Bronchial epithelial cell (primary cell): Measurements from ENCODE around the gene AGBL1. TPM values are rescaled to one million over a fixed set of nuclear protein-coding genes. Genes with fewer than 3 reads are reported as not detected.

Experiments used
- DNase-seq: peaks from one replicate; pipeline ENCODE4 v3.0.0-alpha.2; 2010; ENCODE audit warnings: low read depth
- FAIRE-seq: peaks from 2 replicates; lab custom pipeline; 2011; peaks lifted over from hg19 to GRCh38; lab: Jason Lieb, UNC
- H3K27me3 ChIP-seq: 2 replicates; pipeline ENCODE4 v1.5.1; 2011; ENCODE audit warnings: low read length; ENCODE audit not compliant: control insufficient read depth, insufficient read depth
- H3K36me3 ChIP-seq: 2 replicates; pipeline ENCODE4 v1.5.1; 2011; ENCODE audit warnings: low read length; ENCODE audit not compliant: control insufficient read depth, insufficient read depth
- H3K4me3 ChIP-seq: 2 replicates; pipeline ENCODE4 v1.5.1; 2011; ENCODE audit warnings: mild to moderate bottlenecking, low read depth, low read length, control low read depth
- total RNA-seq: library from RNA; depleted of rRNA; stranded (reverse); fragments of >200 nt; gene quantifications from 2 replicates; pipeline ENCODE4 v1.2.1, GENCODE V29; 2014
- TF ChIP-seq, protein P1 (sequence below): IDR thresholded peaks from 2 replicates; pipeline ENCODE4 v1.5.1; 2011; ENCODE audit warnings: mild to moderate bottlenecking, moderate library complexity, low read length, control low read depth, inconsistent platforms; ENCODE audit not compliant: insufficient read depth, severe bottlenecking

The AGBL1 gene
- total RNA-seq, 1 donor from 2014 or later: not detected

DNA sequence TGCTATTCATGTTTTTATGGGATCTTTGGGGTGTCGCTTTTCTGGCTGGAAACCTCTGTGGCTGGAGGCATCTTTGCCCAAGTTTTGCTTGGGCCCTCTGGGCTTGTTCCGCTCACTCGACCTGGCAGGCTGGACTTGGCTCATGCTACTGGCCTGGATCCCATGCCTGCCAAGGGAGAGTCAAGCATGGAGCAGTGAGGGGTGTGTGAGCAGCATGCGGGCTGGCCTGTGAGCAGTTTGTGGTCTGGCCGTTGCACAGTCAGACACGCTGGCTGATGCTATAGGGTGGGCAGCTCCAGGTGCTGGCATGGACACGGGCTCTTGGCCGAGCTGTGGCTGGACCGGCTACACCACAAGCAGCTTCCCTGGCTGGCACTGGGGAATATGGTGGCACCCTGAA lies 491.1 kb downstream of the AGBL1 start:
- Histone ChIP-seq H3K4me3 (no peak overlapping the region), H3K27me3 (no peaks in the 10 kb centered on the region), H3K36me3 (no peaks in the 10 kb centered on the region)
- DNase-seq: no peak
- no peak for FAIRE-seq
- TF ChIP-seq, protein P1, sequence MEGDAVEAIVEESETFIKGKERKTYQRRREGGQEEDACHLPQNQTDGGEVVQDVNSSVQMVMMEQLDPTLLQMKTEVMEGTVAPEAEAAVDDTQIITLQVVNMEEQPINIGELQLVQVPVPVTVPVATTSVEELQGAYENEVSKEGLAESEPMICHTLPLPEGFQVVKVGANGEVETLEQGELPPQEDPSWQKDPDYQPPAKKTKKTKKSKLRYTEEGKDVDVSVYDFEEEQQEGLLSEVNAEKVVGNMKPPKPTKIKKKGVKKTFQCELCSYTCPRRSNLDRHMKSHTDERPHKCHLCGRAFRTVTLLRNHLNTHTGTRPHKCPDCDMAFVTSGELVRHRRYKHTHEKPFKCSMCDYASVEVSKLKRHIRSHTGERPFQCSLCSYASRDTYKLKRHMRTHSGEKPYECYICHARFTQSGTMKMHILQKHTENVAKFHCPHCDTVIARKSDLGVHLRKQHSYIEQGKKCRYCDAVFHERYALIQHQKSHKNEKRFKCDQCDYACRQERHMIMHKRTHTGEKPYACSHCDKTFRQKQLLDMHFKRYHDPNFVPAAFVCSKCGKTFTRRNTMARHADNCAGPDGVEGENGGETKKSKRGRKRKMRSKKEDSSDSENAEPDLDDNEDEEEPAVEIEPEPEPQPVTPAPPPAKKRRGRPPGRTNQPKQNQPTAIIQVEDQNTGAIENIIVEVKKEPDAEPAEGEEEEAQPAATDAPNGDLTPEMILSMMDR: no peak

DNA sequence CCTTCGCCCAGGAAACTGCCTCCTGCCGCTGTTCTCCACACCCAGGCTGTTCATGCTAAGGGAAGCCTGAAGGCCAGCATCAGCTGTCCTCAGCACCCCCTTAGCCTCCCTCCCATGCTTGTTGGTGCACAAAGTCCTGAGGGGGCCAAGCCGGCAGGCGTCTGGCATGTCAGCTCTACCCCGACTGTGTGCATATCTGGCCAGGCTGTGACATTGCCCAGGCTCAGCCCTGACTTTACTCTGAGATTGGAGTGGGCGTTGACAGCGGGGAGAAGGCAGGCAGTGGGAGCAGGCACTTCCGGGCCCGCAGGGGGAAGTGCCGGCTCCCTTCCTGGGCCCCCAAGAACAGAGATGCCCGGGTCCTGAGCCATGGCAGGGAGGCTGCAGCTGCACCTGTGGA lies 492.2 kb downstream of the AGBL1 start:
- Histone ChIP-seq H3K27me3 (no peaks in the 10 kb centered on the region), H3K36me3 (no peaks in the 10 kb centered on the region), H3K4me3 (no peak overlapping the region)
- FAIRE-seq (no peak), DNase-seq (no peak)
- TF ChIP-seq, protein P1: no peak

DNA sequence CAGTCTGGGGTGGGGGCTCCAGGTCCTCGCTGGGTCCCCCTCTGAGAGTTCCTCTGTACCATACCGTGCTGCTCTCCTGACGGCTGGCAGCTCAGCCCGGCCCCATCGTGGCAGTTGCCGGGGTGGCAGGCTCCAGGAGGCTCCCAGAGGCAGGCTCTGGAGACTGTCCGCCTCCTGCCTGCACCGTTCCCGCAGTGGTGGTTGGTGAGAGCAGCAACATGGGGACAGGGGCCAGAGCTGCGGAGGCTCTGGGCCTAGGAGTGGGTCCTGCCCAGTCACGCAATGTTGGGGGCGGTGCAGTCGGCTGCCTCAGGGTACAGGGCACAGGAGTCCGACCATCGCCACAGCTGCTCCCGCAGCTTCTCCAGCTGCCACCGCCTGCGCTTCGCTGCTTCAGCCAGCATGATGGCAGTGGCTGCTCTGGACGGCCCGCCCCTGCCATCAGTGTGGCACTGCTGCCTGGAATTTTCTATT lies 492.7 kb downstream of the AGBL1 start:
- no peaks in the 10 kb centered on the region for H3K36me3 ChIP-seq
- FAIRE-seq: no peak
- no peak for DNase-seq
- no peak overlapping the region for H3K4me3 ChIP-seq
- no peaks in the 10 kb centered on the region for H3K27me3 ChIP-seq
- TF ChIP-seq, protein P1: no peak

DNA sequence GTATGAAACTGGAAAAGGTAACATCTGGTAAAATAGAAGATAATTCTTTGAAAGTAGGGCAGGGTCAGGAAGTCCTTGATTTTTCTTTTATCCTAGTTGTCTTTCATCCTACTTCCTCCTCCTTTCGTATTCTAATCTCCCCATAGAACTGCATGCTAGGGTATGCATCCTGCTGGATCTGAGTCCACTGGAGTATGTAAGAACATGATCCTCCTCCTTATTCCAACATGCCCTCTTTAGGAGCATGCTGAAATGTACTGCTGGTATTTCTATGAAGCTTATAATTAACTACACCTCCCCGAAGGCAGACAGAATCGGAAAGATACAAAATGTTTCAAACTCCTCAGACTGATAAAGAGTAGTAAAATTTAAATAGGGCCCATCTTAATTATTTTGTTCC lies 493.8 kb downstream of the AGBL1 start:
- H3K27me3 ChIP-seq: no peaks in the 10 kb centered on the region
- TF ChIP-seq, protein P1: no peak
- FAIRE-seq (no peak), DNase-seq (no peak)
- no peak overlapping the region for H3K4me3 ChIP-seq
- no peaks in the 10 kb centered on the region for H3K36me3 ChIP-seq

DNA sequence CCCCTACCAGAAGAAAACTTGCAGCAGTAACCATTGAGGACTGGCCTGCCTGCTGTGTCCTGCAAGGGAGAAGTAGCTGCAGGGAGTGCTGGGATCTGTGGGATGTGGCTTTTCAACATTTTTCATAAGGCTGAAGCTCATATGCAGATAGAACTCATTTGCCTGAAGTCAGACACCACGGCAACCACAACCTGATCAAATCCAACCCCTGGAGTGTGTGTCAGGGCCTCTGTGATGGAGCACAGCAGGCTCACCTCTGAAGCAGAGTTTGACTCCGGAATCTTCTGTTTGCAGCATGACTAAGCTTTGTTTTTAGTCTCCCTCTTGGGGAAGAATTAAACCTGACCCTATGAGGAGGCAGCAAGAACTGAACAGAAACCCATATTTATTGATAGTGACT lies 508.7 kb downstream of the AGBL1 start:
- no peaks in the 10 kb centered on the region for H3K36me3 ChIP-seq
- TF ChIP-seq, protein P1: no peak
- FAIRE-seq: no peak
- no peak for DNase-seq
- no peak overlapping the region for H3K4me3 ChIP-seq
- H3K27me3 ChIP-seq: no peaks in the 10 kb centered on the region

DNA sequence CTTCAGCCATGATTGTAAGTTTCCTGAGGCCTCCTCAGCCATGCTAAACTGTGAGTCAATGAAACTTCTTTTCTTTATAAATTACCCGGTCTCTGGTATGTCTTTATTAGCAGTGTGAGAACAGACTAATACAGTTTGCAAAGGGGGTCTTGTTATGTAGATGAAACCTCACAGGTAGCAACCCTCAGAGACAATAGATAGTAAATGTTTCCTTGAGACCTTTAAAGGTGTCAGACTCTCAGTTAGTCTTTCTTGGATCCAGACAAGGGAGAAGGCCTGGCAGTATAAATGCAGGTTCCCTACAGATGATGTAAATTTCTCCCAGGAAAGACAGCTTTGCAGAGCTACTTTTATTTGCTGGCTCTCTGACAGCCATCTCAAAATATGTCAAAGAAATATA lies 510.8 kb downstream of the AGBL1 start:
- Histone ChIP-seq H3K27me3 (no peaks in the 10 kb centered on the region), H3K36me3 (no peaks in the 10 kb centered on the region), H3K4me3 (no peak overlapping the region)
- DNase-seq (no peak), FAIRE-seq (no peak)
- TF ChIP-seq, protein P1: no peak
